Thyroid gland (tissue), 4 donors: ENCODE results near the gene E2F6.

Source experiments
- CTCF ChIP-seq, 6 experiments: fragments of 200-600 bp in 3 of 6; fragments of 450-650 bp in 3 of 6; sonication (generic) in 3 of 6; IDR thresholded peaks; one replicate each; pipeline ENCODE4 v1.5.1; 2016 to 2019; ENCODE audit warnings: antibody characterized with exemption in 6 of 6, mild to moderate bottlenecking in 2 of 6, inconsistent platforms in 1 of 6, moderate library complexity in 1 of 6
- POLR2A ChIP-seq, 2 donors: fragments of 450-650 bp; IDR thresholded peaks; one replicate each; pipeline ENCODE4 v1.6.1; 2017; ENCODE audit warnings: antibody characterized with exemption in 2 of 2, mild to moderate bottlenecking in 2 of 2, moderate library complexity in 1 of 2

GRCh38 chr2:11492244-11492643, 26.3 kb upstream of the E2F6 start:
- no peak for TF ChIP-seq CTCF (IDR thresholded peaks at IDR 0.05)
- no peak for TF ChIP-seq POLR2A (IDR thresholded peaks at IDR 0.05)
